ENCODE data around the gene DPP9. TPM values are rescaled to one million over a fixed set of nuclear protein-coding genes. Genes with fewer than 3 reads are reported as not detected.

The DPP9 gene
- polyA plus RNA-seq = 10 to 100 TPM; 37.1 to 59.5 (median 43.3) TPM
- long read RNA-seq, donor 1 = 0 reads
- long read RNA-seq, donor 2, full-length matches to known transcripts = 2 of 2 reads
- long read RNA-seq, donor 2, partial matches to known transcripts = 0 of 2 reads
- long read RNA-seq, donor 2, other reads (novel, unspliced or antisense) = 0 of 2 reads
- long read RNA-seq, donor 3, partial matches to known transcripts = 0 of 1 reads
- long read RNA-seq, donor 3, other reads (novel, unspliced or antisense) = 0 of 1 reads
- long read RNA-seq, donor 4 = 0 reads
- long read RNA-seq, donor 5 = 0 reads
- long read RNA-seq, donor 6, full-length matches to known transcripts = 3 of 3 reads
- long read RNA-seq, donor 6, partial matches to known transcripts = 0 of 3 reads
- long read RNA-seq, donor 6, other reads (novel, unspliced or antisense) = 0 of 3 reads
- long read RNA-seq, donor 7, full-length matches to known transcripts = 4 of 4 reads
- long read RNA-seq, donor 7, partial matches to known transcripts = 0 of 4 reads
- long read RNA-seq, donor 7, other reads (novel, unspliced or antisense) = 0 of 4 reads
- long read RNA-seq, donor 8 = 0 reads
- long read RNA-seq, donor 9 = 0 reads
- long read RNA-seq, donor 10 = 0 reads

DNA sequence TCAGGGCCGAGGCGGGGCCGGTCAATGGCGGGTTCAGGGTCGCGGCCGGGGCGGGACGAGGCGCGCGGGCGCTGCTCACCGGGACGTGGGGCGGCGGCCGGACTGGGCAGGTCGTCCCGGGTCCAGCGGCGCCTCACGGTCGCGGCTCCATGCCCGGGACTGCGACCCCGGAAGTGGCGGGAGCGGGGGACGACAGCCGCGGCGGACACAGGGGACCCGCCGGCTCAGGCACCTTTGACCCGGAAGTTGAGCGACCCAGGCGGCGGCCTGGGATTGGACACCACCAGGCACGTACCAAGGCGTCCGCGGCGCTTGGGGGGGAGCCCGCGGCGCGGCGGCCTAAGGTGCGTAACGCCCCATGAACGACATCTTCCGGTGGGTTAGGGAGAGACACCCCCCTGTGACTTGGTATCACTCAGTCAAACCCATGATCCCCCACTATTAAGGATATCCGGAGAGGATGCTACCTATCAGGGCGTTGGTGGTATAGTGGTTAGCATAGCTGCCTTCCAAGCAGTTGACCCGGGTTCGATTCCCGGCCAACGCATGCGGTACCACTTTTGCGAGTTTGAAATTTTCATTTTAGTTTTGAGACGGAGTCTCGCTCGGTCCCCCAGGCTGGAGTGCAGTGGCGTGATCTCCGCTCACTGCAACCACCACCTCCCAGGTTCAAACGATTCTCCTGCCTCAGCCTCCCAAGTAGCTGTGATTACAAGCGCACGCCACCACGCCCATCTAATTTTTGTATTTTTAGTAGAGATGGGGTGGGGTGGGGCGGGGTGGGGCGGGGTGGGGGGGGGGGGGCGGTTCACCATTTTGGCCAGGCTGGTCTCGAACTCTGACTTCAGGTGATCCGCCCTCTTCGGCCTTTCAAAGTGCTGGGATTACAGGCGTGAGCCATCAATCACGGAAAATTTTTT lies at the start of gene DPP9:
Gene DPP9, minus strand, starts transcription at position 248 of the 920 bp plus-strand sequence. CDS start 3,936 bp downstream, outside the sequence.
- H3K27me3 ChIP-seq (ENCODE audit: control insufficient read depth in 3 of 3, insufficient read depth in 3 of 3, low read length in 3 of 3) = no peaks in the 10 kb centered on the region
- FAIRE-seq (no peak), DNase-seq (peak; percentile 99)
- no peaks in the 10 kb centered on the region for H3K9me3 ChIP-seq (ENCODE audit: control insufficient read depth in 2 of 2, insufficient read depth in 1 of 2, low read depth in 1 of 2, low read length in 1 of 2)
- H3K36me3 ChIP-seq (ENCODE audit: control insufficient read depth in 3 of 3, insufficient read depth in 2 of 3, low read depth in 1 of 3, low read length in 3 of 3) = peaks cover 0 to 34% (median 5%) of the 10 kb centered on the region in 3 donors
- H3K4me3 ChIP-seq (ENCODE audit: low read depth in 1 of 3, low read length in 3 of 3) = peak within 1 kb of the TSS; percentile 69 to 98 (median 89)
- peaks cover 0 to 12% (median 5%) of the 10 kb centered on the region in 3 donors for H3K4me1 ChIP-seq (ENCODE audit: control insufficient read depth in 3 of 3, insufficient read depth in 2 of 3, low read depth in 1 of 3, low read length in 2 of 3)
- peak within 1 kb of the TSS; percentile 73 to 90 (median 83) for H3K27ac ChIP-seq (ENCODE audit: low read depth in 1 of 3, low read length in 2 of 3)
- 0% methylated on average over 59 to 79 of the region's 79 CpGs for WGBS, 3 donors

DNA sequence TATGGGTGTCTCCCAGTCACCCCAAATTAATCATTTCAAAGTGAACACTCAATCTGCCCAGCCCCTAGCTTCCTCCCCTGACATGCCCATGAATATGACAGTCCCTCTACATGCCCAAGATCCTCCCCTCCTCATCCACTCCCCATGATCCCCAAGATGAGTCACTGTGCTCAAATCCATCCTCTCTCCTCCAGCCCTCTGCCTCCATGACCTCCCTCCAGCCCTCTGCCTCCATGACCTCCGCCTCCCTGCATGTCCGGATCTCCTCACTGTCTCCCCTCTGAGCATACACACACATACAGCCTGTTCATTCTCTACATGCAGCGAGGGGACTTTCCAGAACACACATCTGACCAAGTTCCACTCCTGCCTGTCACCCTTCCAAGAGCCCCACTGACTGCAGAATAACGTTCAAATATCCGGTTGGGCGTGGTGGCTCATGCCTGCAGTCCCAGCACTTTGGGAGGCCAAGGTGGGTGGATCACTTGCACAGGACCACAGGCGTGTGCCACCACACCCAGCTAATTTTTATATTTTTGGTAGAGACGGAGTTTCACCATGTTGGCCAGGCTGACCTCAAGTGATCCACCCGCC lies 49.5 kb upstream of the DPP9 start:
- Histone ChIP-seq H3K4me3 (ENCODE audit: low read depth in 1 of 3, low read length in 3 of 3) (no peak overlapping the region), H3K27me3 (ENCODE audit: control insufficient read depth in 3 of 3, insufficient read depth in 3 of 3, low read length in 3 of 3) (peaks cover 0 to 5% (median 0%) of the 10 kb centered on the region in 3 donors), H3K36me3 (ENCODE audit: control insufficient read depth in 3 of 3, insufficient read depth in 2 of 3, low read depth in 1 of 3, low read length in 3 of 3) (no peaks in the 10 kb centered on the region), H3K9me3 (ENCODE audit: control insufficient read depth in 2 of 2, insufficient read depth in 1 of 2, low read depth in 1 of 2, low read length in 1 of 2) (peaks cover 0 to 12% of the 10 kb centered on the region in 2 donors), H3K4me1 (ENCODE audit: control insufficient read depth in 3 of 3, insufficient read depth in 2 of 3, low read depth in 1 of 3, low read length in 2 of 3) (no peaks in the 10 kb centered on the region), H3K27ac (ENCODE audit: low read depth in 1 of 3, low read length in 2 of 3) (no peak overlapping the region)
- FAIRE-seq (no peak), DNase-seq (no peak)
- 51 to 66% (median 53%) methylated on average over 9 of the region's 9 CpGs for WGBS, 3 donors

DNA sequence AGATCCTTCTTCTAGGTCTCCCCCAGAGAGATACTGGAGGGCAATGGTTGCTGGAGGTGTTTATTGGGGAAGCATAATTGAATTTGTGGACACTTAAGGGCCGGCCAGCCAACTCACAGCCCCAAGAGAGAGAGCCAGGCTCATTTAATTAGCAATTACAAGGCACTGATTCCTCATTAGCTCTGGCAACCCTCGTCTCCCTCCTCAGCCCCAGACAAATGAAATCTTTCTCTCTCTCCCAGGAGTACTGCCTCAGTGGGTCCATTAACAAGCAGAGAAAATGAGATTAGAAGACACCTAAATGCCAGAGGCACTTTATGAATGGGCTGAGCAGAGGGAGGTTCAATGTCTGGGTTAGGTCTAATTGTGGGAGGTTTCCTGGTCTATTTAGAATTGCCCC lies 48.9 kb upstream of the DPP9 start:
- FAIRE-seq (no peak), DNase-seq (no peak)
- H3K9me3 ChIP-seq (ENCODE audit: control insufficient read depth in 2 of 2, insufficient read depth in 1 of 2, low read depth in 1 of 2, low read length in 1 of 2) = peaks cover 0 to 12% of the 10 kb centered on the region in 2 donors
- no peak overlapping the region for H3K27ac ChIP-seq (ENCODE audit: low read depth in 1 of 3, low read length in 2 of 3)
- WGBS, 3 donors = 33 to 44% (median 39%) methylated on average over 2 of the region's 2 CpGs
- H3K27me3 ChIP-seq (ENCODE audit: control insufficient read depth in 3 of 3, insufficient read depth in 3 of 3, low read length in 3 of 3) = peaks cover 0 to 5% (median 0%) of the 10 kb centered on the region in 3 donors
- no peaks in the 10 kb centered on the region for H3K36me3 ChIP-seq (ENCODE audit: control insufficient read depth in 3 of 3, insufficient read depth in 2 of 3, low read depth in 1 of 3, low read length in 3 of 3)
- H3K4me3 ChIP-seq (ENCODE audit: low read depth in 1 of 3, low read length in 3 of 3) = no peak overlapping the region
- no peaks in the 10 kb centered on the region for H3K4me1 ChIP-seq (ENCODE audit: control insufficient read depth in 3 of 3, insufficient read depth in 2 of 3, low read depth in 1 of 3, low read length in 2 of 3)

DNA sequence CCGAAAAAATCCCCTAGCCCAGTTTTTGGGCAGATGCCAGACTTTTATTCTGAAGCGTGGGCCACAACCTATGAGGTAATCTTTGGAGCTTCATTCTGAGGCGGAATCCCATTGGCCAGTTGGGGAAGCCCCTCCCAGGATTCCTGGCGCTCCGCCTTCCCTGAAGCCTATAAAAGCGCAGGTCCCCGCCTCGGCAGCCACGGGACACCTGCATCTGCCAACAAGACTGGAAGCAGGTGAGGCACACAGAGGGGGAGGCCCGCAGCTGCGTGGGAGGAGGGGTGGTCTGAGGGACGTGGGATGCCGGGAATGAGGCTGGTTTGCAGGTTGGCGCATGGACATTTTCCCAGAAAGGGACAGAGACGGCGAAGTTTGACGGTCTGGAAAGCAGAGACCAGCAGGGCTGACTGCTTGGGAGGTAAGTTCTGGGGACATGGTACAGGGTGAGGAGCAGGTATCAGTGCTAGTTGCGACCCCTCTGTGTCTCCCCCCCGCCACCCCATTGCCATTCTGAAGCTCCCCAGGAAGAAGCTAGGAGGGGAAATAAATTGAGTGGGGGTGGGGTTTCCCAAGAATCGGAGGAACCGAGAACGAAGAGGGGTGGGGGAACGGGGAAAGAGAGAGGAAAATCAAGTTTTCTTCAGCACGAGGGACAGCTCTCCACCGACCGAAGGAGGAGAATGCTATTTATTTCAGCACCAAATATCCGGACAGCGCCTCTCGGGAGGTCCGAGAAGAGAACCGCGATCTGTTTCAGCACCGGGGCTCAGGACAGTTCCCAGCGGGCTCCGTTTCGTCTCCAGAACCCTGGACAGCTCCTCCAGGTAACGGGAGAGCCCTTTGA lies 45.5 kb upstream of the DPP9 start:
- WGBS, 3 donors = 10 to 13% (median 13%) methylated on average over 37 of the region's 37 CpGs
- no peak for FAIRE-seq
- peak overlapping the region in 1 of 3 donors; percentile 34 for H3K4me3 ChIP-seq (ENCODE audit: low read depth in 1 of 3, low read length in 3 of 3)

DNA sequence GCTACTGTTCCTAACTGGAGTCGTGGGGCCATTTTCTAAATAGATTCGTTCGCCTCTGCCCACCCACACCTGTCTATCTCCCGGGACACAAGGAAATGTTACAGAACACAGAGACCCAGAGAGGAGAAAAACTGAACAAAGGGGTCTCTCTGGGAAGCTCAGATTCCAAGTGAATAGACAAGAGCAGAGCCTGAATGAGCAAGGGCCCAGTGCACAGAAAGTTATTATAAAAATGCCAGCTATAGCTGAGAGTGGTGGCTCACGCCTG lies 40.7 kb upstream of the DPP9 start:
- peaks cover 0 to 5% of the 10 kb centered on the region in 2 donors for H3K9me3 ChIP-seq (ENCODE audit: control insufficient read depth in 2 of 2, insufficient read depth in 1 of 2, low read depth in 1 of 2, low read length in 1 of 2)
- 65 to 73% (median 73%) methylated on average over 5 of the region's 5 CpGs for WGBS, 3 donors
- peaks cover 0 to 4% (median 0%) of the 10 kb centered on the region in 3 donors for H3K27me3 ChIP-seq (ENCODE audit: control insufficient read depth in 3 of 3, insufficient read depth in 3 of 3, low read length in 3 of 3)
- H3K4me3 ChIP-seq (ENCODE audit: low read depth in 1 of 3, low read length in 3 of 3) = no peak overlapping the region
- peaks cover 0 to 15% (median 4%) of the 10 kb centered on the region in 3 donors for H3K4me1 ChIP-seq (ENCODE audit: control insufficient read depth in 3 of 3, insufficient read depth in 2 of 3, low read depth in 1 of 3, low read length in 2 of 3)
- DNase-seq = no peak
- peak overlapping the region in 1 of 3 donors; percentile 11 for H3K27ac ChIP-seq (ENCODE audit: low read depth in 1 of 3, low read length in 2 of 3)
- H3K36me3 ChIP-seq (ENCODE audit: control insufficient read depth in 3 of 3, insufficient read depth in 2 of 3, low read depth in 1 of 3, low read length in 3 of 3) = no peaks in the 10 kb centered on the region
- FAIRE-seq = no peak

More for the DNA sequence above, 45.5 kb upstream of the DPP9 start:
- peak; percentile 72 to 94 for DNase-seq
- Histone ChIP-seq H3K36me3 (ENCODE audit: control insufficient read depth in 3 of 3, insufficient read depth in 2 of 3, low read depth in 1 of 3, low read length in 3 of 3) (no peaks in the 10 kb centered on the region), H3K4me1 (ENCODE audit: control insufficient read depth in 3 of 3, insufficient read depth in 2 of 3, low read depth in 1 of 3, low read length in 2 of 3) (no peaks in the 10 kb centered on the region), H3K9me3 (ENCODE audit: control insufficient read depth in 2 of 2, insufficient read depth in 1 of 2, low read depth in 1 of 2, low read length in 1 of 2) (peaks cover 0 to 8% of the 10 kb centered on the region in 2 donors), H3K27ac (ENCODE audit: low read depth in 1 of 3, low read length in 2 of 3) (no peak overlapping the region), H3K27me3 (ENCODE audit: control insufficient read depth in 3 of 3, insufficient read depth in 3 of 3, low read length in 3 of 3) (peaks cover 0 to 5% (median 0%) of the 10 kb centered on the region in 3 donors)

DNA sequence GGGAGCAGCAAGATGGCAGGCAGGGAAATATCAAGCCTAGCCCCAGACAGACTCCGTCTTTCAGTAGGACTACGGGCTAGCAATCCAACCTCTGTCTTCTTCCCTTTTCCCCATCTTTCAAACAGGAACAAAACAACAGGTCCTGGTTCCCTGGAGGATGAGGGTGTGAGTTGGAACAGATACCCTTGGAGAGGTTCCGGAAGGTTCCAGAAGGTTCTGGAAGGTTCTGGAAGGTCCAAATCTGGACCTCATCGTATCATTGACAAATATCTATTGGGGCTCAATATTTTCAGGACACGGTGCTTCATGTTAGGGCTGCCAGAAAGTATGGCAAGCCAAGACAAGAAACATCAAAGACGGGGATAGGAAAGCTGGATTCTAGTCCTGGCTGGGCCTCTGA lies 39.4 kb upstream of the DPP9 start:
- DNase-seq (no peak), FAIRE-seq (no peak)
- Histone ChIP-seq H3K27me3 (ENCODE audit: control insufficient read depth in 3 of 3, insufficient read depth in 3 of 3, low read length in 3 of 3) (peaks cover 0 to 4% (median 0%) of the 10 kb centered on the region in 3 donors), H3K36me3 (ENCODE audit: control insufficient read depth in 3 of 3, insufficient read depth in 2 of 3, low read depth in 1 of 3, low read length in 3 of 3) (no peaks in the 10 kb centered on the region), H3K9me3 (ENCODE audit: control insufficient read depth in 2 of 2, insufficient read depth in 1 of 2, low read depth in 1 of 2, low read length in 1 of 2) (no peaks in the 10 kb centered on the region), H3K27ac (ENCODE audit: low read depth in 1 of 3, low read length in 2 of 3) (no peak overlapping the region), H3K4me3 (ENCODE audit: low read depth in 1 of 3, low read length in 3 of 3) (no peak overlapping the region), H3K4me1 (ENCODE audit: control insufficient read depth in 3 of 3, insufficient read depth in 2 of 3, low read depth in 1 of 3, low read length in 2 of 3) (peaks cover 0 to 17% (median 4%) of the 10 kb centered on the region in 3 donors)
- WGBS, 3 donors = 80 to 86% (median 80%) methylated on average over 6 of the region's 6 CpGs

DNA sequence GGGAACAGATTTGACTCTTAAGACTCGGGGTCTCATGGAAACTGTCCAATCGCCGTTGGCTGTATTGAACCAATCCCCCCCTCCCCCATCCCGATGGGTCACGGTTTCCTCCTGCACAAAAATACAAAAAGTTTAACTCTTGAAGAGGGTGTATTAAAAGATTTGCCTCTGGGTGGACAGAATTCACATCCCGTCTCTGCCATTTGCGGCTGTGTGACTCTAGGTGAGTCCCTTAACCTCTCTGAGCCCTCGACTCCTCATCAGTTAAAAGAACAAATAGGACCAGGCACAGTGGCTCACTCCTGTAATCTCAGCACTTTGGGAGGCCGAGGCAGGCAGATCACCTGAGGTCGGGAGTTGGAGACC lies 36.6 kb upstream of the DPP9 start:
- Histone ChIP-seq H3K4me1 (ENCODE audit: control insufficient read depth in 3 of 3, insufficient read depth in 2 of 3, low read depth in 1 of 3, low read length in 2 of 3) (peaks cover 0 to 17% (median 4%) of the 10 kb centered on the region in 3 donors), H3K9me3 (ENCODE audit: control insufficient read depth in 2 of 2, insufficient read depth in 1 of 2, low read depth in 1 of 2, low read length in 1 of 2) (peaks cover 0 to 3% of the 10 kb centered on the region in 2 donors), H3K27me3 (ENCODE audit: control insufficient read depth in 3 of 3, insufficient read depth in 3 of 3, low read length in 3 of 3) (peaks cover 0 to 4% (median 0%) of the 10 kb centered on the region in 3 donors), H3K36me3 (ENCODE audit: control insufficient read depth in 3 of 3, insufficient read depth in 2 of 3, low read depth in 1 of 3, low read length in 3 of 3) (no peaks in the 10 kb centered on the region), H3K4me3 (ENCODE audit: low read depth in 1 of 3, low read length in 3 of 3) (peak overlapping the region in 2 of 3 donors; percentile 2 to 40), H3K27ac (ENCODE audit: low read depth in 1 of 3, low read length in 2 of 3) (peak overlapping the region in 1 of 3 donors; percentile 53)
- WGBS, 3 donors = 14 to 37% (median 22%) methylated on average over 10 of the region's 10 CpGs
- FAIRE-seq (no peak), DNase-seq (no peak)
